HepG2 (cell line): ENCODE data around the gene KIAA0930. TPM values are rescaled to one million over a fixed set of nuclear protein-coding genes. Genes with fewer than 3 reads are reported as not detected.

Experiments used
- ATAC-seq: fragments of 200-7000 bp; cut with Tn5 transposase; 3 replicates; pipeline ENCODE4 v1.9.1; 2020; ENCODE audit warnings: mild to moderate bottlenecking, moderate library complexity
- BruUV-seq: library from RNA; stranded (reverse); fragments of 400-500 nt; replicated peaks from 2 replicates; lab custom pipeline; 2021; lab: Mats Ljungman, UMichigan
- CTCF ChIA-PET: fragments of 300-600 bp; formaldehyde crosslinking; extraction: SDS; loops from one replicate; lab custom pipeline; 2021; ENCODE audit warnings: low total read pairs, inconsistent platforms, low intra/inter-chr PET ratio; lab: Yijun Ruan, JAX
- POLR2A ChIA-PET: fragments of 350-600 bp; sonication (Branson Sonifier 250); formaldehyde crosslinking; loops from one replicate; lab custom pipeline; 2020; ENCODE audit warnings: antibody characterized with exemption, inconsistent platforms; lab: Yijun Ruan, JAX
- DNase-seq: peaks from one replicate; pipeline ENCODE4 v3.0.0-alpha.2; 2015; ENCODE audit warnings: low spot score
- FAIRE-seq: peaks from 3 replicates; lab custom pipeline; 2011; peaks lifted over from hg19 to GRCh38; lab: Jason Lieb, UNC
- H2AFZ ChIP-seq: one replicate; pipeline ENCODE4 v1.6.1; 2011; ENCODE audit warnings: low read length, inconsistent platforms
- H3K27ac ChIP-seq: fragments of 300-600 bp; 3 replicates; pipeline ENCODE4 v1.8.0; 2011; ENCODE audit warnings: mixed run types, mild to moderate bottlenecking, mixed read lengths, low read length, inconsistent platforms; ENCODE audit not compliant: insufficient read depth; ENCODE audit errors: extremely low read length
- H3K27me3 ChIP-seq, 2 experiments: fragments of 200-600 bp in 1 of 2; 2 replicates in 1 of 2; 3 replicates in 1 of 2; pipeline versions ENCODE4 v1.6.0 to v1.8.0; 2011; ENCODE audit warnings: low read length in 2 of 2, mild to moderate bottlenecking in 2 of 2, moderate library complexity in 2 of 2, inconsistent platforms in 1 of 2; ENCODE audit not compliant: insufficient read depth in 2 of 2, control insufficient read depth in 1 of 2
- H3K36me3 ChIP-seq, 2 experiments: fragments of 200-600 bp in 1 of 2; replicated peaks in 1 of 2; 2 replicates in 1 of 2; 3 replicates in 1 of 2; pipeline versions ENCODE4 v1.5.1 to v1.8.0; 2011; ENCODE audit warnings: low read length in 2 of 2, inconsistent platforms in 1 of 2; ENCODE audit not compliant: insufficient read depth in 2 of 2, control insufficient read depth in 1 of 2
- H3K4me1 ChIP-seq: 2 replicates; pipeline ENCODE4 v1.5.1; 2012; ENCODE audit warnings: low read length, inconsistent platforms; ENCODE audit not compliant: insufficient read depth
- H3K4me2 ChIP-seq: 2 replicates; pipeline ENCODE4 v1.6.0; 2011; ENCODE audit warnings: low read depth, low read length, inconsistent platforms
- H3K4me3 ChIP-seq, 3 experiments: fragments of 200-600 bp in 1 of 3; sonication (generic), shearing (Covaris generic) in 1 of 3; replicated peaks in 1 of 3; 2 replicates each; pipeline ENCODE4 v1.5.1; 2011 to 2016; ENCODE audit warnings: low read length in 3 of 3, inconsistent platforms in 2 of 3, low read depth in 2 of 3, mild to moderate bottlenecking in 2 of 3, control low read depth in 1 of 3, mixed read lengths in 1 of 3; ENCODE audit not compliant: insufficient read depth in 1 of 3
- H3K79me2 ChIP-seq: one replicate; pipeline ENCODE4 v1.6.1; 2011; ENCODE audit warnings: low read length, inconsistent platforms; ENCODE audit not compliant: insufficient read depth
- H3K9ac ChIP-seq: 2 replicates; pipeline ENCODE4 v1.6.0; 2011; ENCODE audit warnings: mild to moderate bottlenecking, low read depth, low read length, inconsistent platforms; ENCODE audit not compliant: insufficient read depth
- H3K9me3 ChIP-seq: 2 replicates; pipeline ENCODE4 v1.5.1; 2012; ENCODE audit warnings: mild to moderate bottlenecking, low read length
- H4K20me1 ChIP-seq: 2 replicates; pipeline ENCODE4 v1.6.0; 2011; ENCODE audit warnings: inconsistent platforms, mild to moderate bottlenecking, low read length, moderate library complexity; ENCODE audit not compliant: insufficient read depth
- KLF16 ChIP-seq, 2 experiments: sonication (generic) in 1 of 2; formaldehyde crosslinking in 1 of 2; IDR thresholded peaks; 2 replicates each; pipeline versions ENCODE4 v1.6.1 to v1.8.0; 2016 to 2023; ENCODE audit warnings: missing genetic modification reagents in 2 of 2, missing compliant biosample characterization in 1 of 2
- ZBTB46 ChIP-seq: sonication (generic); formaldehyde crosslinking; IDR thresholded peaks from 2 replicates; pipeline ENCODE4 v1.4.0; 2020; ENCODE audit warnings: mild to moderate bottlenecking, missing genetic modification reagents, borderline replicate concordance
- ZFP36 ChIP-seq: fragments of 150-350 bp; IDR thresholded peaks from 2 replicates; pipeline ENCODE4 v1.6.1; 2018; ENCODE audit warnings: borderline replicate concordance, low read length, low read depth; ENCODE audit not compliant: partially characterized antibody
- ZNF629 ChIP-seq: sonication (generic); formaldehyde crosslinking; conservative IDR thresholded peaks from 2 replicates; pipeline ENCODE4 v1.5.0; 2020; ENCODE audit warnings: missing genetic modification reagents
- WGBS: methylation state at CpG from one replicate; pipeline ENCODE4 v1.1.6; 2017; ENCODE audit warnings: low lambda C conversion rate; 5-methylcytosine and 5-hydroxymethylcytosine counted together
- in situ Hi-C: cut with HindIII; loops from 2 replicates; pipeline ENCODE4 v1.10.0; 2017; ENCODE audit warnings: low pct_unique_long_range_greater_than_20kb; ENCODE audit not compliant: extremely low pct_ligation_motif_present
- intact Hi-C: fragments of 100-400 bp; cut with micrococcal nuclease; formaldehyde crosslinking; loops from one replicate; pipeline ENCODE4 v1.10.0; 2022; ENCODE audit not compliant: unreplicated experiment
- polyA plus RNA-seq, 8 experiments: library from polyadenylated mRNA; depleted of rRNA in 3 of 8; stranded (reverse) in 7 of 8; unstranded in 1 of 8; fragments of >200 nt; fragmentation: Illumina TruSeq in 4 of 8; extraction: Trizol in 4 of 8; gene quantifications; 2 replicates each; pipeline versions ENCODE4 v1.2.1 to v1.2.3, GENCODE V29; 2011 to 2016; ENCODE audit warnings: low read depth in 4 of 8, missing spikeins in 1 of 8, mixed read lengths in 1 of 8; ENCODE audit not compliant: insufficient read depth in 1 of 8
- total RNA-seq, 5 experiments: library from RNA; depleted of rRNA; stranded (reverse); fragments of >200 nt; fragmentation: Illumina TruSeq; extraction: Trizol; gene quantifications; 2 replicates each; pipeline ENCODE4 v1.2.3, GENCODE V29; 2016; ENCODE audit warnings: low read depth in 1 of 5

KIAA0930 gene
- total and polyA plus RNA-seq, 2 of the 13 experiments (the other 11 are each of a cell fraction or from before 2014, with no cell fraction given): 27.0 to 38.2 TPM

GRCh38 chr22:45201678-45202332 is 38.9 kb downstream of the KIAA0930 start:
- Histone ChIP-seq H3K4me3 (no peak overlapping the region), H3K79me2 (no peaks in the 10 kb centered on the region), H4K20me1 (no peaks in the 10 kb centered on the region; the same call in 1 of the 2 replicates), H3K9me3 (no peaks in the 10 kb centered on the region), H3K4me1 (no peaks in the 10 kb centered on the region), H3K27me3 (no peaks in the 10 kb centered on the region), H3K4me2 (no peak overlapping the region), H2AFZ (no peak overlapping the region), H3K9ac (no peak overlapping the region), H3K36me3 (peaks cover 18 to 30% of the 10 kb centered on the region in 2 experiments), H3K27ac (no peak overlapping the region)
- BruUV-seq: no TSS peak
- ChIA-PET CTCF (no interaction called here), POLR2A (no interaction called here)
- DNase-seq (no peak), FAIRE-seq (no peak), ATAC-seq (no peak)
- in situ Hi-C loops (no loop called here), intact Hi-C loops (no loop called here)
- no peak for TF ChIP-seq ZBTB46 (CRISPR knock-in tag)
- TF ChIP-seq ZNF629 (CRISPR knock-in tag): 0 out of 2 replicates have a peak, but pooled peaks have one; percentile 42
- WGBS: 92% methylated on average over 9 of the region's 9 CpGs

DNA sequence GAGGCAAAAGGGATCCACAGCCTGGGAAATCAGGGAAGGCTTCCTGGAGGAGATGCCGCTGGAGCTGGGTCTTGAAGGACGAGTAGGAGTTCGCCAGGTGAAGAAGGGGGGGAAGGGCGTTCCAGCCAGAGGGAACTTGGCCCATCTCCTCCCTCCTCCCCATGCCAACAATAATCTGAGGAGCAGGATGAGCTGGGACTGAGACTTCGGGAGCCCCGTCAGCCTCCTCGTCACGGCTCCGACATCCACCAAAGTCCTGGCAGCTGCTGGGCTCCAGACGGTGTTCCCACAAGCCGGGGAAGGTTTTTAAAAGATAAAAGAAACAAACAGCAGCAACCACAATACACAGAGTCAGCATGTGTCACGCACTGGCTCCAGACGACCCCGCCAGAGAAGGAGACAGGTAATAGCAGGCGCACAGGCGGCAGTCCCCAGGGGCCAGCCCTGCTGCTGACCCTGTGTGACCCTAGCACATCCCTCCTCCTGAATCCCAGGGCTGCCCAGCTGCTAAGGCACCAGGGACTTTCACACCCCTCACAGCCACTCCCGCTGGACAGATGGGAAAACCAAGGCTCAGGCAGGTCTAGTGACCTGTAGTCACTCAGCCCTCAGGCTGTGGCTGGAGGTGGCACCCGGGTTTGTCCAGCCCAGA is 39.7 kb downstream of the KIAA0930 start:
- no peaks in the 10 kb centered on the region for H3K4me1 ChIP-seq
- no peaks in the 10 kb centered on the region; the same call in 1 of the 2 replicates for H4K20me1 ChIP-seq
- no peaks in the 10 kb centered on the region for H3K79me2 ChIP-seq
- in situ Hi-C loops (no loop called here), intact Hi-C loops (no loop called here)
- POLR2A ChIA-PET: no interaction called here
- CTCF ChIA-PET: no interaction called here
- H3K36me3 ChIP-seq: peaks cover 18 to 36% of the 10 kb centered on the region in 2 experiments
- no peak overlapping the region for H3K4me3 ChIP-seq
- H2AFZ ChIP-seq: no peak overlapping the region
- no peak for TF ChIP-seq KLF16 (CRISPR knock-in tag; IDR thresholded peaks at IDR 0.05)
- TF ChIP-seq ZFP36: peak; percentile 37
- H3K4me2 ChIP-seq: no peak overlapping the region
- 93% methylated on average over 17 of the region's 18 CpGs for WGBS
- no peak for DNase-seq
- no peak overlapping the region for H3K27ac ChIP-seq
- H3K27me3 ChIP-seq: no peaks in the 10 kb centered on the region
- no TSS peak for BruUV-seq
- FAIRE-seq: no peak
- no peaks in the 10 kb centered on the region for H3K9me3 ChIP-seq
- H3K9ac ChIP-seq: no peak overlapping the region
- no peak for ATAC-seq
